EL (cell line): Measurements from ENCODE around the gene NTM.

Experiments
- DNase-seq: peaks from one replicate; pipeline ENCODE4 v3.0.0-alpha.2; 2016

NTM gene

DNA sequence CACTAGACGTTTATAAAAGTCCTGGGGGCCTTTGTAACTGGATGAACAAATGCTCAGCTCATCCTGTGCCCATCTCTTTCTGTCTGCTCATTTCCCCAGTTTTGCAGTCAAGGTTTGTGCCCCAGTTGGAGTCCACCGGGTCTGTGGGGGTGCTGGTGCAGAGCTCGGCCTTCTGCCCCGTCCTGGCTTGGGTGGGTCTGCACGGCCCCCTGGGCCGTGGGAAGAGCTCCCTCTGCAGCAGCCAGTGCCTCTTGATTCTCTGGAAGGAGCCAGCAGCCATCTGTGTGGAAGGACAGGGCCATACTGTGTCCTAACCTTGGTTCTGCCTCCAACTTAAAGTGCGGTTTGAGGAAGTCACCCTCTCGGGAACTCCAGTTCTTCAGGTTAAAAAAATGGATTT, 140.2 kb downstream of the NTM start:
- no peak for DNase-seq

DNA sequence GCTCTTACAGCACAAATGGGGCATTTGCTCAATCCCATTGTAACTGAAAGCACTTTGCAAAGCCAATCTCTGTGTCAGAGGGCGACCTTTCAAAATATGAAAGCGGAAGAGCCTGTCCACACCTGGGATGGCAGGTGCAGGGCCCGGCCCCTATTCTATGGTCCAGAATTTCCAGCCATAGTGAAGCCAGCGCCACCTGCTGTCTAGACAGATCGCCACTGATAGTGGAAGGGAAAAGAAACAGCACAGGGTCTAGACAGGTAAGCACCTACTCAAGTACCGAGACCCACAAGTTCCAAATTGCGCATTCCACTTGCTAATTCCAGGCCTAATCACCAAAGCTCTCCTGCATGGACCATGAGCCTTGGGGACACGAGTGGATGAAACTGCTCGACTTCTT, 141.4 kb downstream of the NTM start:
- DNase-seq: no peak

DNA sequence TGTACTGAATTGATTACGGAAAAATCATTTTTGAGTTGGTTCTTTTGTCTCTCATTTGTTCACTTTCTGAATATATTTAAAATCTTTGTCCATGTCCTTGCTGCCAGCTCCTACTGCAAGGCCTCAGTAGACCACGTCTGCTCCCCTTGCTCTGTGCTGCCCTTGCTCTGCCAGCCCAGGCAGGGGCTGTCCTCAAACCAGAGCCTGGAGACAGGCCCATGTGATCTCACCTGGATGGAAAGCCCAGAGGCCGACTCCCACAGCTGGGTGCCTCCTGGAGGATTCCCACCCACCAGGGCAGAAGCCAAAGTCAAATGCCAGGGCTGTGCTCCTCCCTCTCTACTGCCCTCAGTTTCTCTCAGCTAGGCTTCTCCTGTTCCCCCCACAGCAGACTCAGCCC, 141.8 kb downstream of the NTM start:
- DNase-seq: no peak

DNA sequence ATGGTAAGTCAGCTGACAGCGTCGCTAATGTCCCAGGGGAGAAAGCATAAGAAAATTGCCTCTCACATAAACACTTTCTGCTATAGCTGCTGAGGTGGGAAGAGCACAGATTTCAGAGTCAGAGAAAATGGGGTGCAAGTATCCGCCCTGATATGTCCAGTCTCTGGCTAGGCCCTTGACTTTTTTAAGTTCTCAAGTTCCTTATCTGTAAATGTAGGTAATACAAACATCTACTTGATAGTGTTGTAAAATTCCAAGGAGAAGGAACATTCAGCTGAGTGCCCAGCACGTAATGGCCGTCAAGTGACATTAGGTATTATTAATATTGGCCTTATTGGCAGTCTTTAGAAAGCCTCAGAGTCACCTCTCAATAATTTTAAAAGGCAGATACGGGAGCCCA, 143.6 kb downstream of the NTM start:
- no peak for DNase-seq

DNA sequence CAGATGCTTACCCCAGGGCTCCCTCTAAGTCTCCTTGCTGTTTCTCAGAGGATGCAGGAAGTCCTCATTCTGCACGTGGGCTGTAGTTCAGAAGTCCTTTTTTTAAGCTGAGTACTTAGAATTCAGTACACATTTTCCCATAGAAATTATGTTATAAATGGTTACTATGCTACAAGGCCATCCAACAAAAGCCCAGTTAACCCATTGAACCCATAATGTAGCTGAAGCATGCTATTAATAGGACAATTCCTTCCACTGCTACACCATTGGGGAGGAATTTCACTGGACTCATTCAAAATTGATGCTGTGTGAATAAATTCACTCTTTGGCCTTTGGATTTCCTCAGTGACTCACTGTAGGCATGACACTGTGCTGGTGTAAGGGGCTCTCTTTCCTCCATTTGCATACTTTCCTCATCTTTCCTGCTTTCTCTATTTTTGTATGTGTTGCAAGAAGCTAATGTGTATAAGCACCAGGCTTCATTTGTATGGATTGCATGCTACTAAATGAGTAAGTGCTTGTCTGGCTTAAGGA, 148.0 kb downstream of the NTM start:
- DNase-seq: no peak

DNA sequence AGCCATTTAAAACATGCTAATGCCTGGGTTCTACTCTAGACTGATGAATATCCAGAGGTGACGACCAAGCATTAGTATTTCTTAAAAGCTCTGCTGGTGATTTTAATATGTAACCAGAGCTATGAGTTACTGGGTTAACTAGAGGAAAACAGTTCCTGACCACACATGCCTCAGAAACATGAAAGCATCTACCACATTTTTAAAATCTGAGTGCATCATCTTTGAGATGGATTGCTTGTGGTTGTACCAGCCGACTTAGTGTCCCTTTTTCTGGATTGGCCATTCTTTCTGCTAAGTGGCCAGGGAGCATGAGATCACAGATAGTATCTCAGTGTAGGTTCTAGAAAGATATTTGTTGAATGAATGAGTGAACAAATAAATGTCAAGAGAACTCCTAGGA, 152.4 kb downstream of the NTM start:
- no peak for DNase-seq

DNA sequence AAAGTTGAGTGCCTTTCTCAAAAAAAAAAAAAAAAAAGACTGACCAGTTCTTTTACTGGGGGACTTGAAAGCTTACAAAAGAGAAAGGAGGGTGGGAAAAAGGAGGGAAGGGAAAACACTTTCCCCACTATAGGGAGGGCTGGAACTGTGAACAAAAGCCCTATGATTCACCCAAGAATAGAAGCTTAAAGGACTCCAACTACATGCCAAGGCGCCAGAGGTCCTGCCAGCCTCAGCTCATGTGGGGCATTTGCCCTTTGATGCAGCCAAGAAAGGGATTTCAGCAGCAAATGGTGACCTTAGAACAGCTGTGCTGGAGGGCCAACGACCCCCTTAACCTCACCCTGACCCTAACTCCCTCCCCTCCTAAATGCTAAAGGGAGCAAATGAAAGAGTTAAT, 160.0 kb downstream of the NTM start:
- DNase-seq: no peak

DNA sequence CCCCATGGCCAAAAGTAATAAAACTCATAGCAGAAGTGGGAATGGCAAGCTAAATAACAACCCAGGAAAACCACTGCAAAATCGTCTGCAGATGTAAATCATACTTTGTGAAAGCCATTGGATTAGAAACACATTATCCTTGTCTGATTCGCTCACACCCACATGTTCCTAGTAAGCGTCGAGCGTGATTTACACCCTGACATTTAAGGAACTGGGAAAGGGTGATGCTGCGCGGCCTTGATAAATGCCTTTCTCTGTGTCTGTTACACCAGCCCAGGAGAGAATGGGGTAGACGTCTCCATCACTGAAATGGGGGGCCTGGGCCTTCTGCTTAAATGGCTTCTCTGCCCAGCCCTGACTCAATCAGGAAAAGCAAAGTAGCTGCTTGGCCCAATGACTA, 162.7 kb downstream of the NTM start:
- no peak for DNase-seq

DNA sequence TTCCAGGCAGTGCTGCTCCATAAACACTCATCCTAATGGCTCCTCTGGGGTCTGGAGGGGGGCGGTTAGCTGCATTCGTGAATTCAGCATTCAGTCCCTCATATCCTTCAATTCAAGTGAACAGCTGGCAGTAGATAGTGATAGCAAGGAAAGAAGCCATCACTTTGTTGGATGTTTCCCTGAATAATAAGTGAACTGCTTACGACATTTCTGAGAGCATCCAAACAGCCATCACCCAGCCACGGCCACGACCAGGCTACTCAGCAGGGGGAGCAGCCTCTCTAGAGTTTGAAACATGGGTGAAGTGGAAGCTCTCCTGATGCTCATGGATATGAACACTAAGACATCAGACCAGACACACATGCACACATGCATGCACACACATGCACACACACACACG, 163.6 kb downstream of the NTM start:
- DNase-seq: no peak

DNA sequence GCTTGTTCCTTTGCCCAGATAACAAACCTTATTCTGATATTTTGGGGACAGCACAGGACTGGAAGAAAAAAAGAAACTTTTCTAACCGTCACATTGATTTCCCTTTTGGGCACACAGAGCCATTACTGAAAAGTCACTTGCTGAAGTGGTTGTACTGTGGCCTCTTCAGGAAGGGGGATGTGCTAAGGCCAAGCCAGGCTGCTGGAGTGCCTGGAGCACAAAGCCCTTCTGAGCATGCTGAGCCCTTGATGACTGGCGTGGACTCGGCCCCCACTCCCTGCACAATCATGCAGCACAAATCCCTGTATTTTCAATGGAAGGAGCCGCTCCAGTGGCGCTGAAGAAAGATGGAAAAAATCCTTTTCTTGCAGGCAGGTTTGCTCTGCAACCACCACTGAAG, 164.2 kb downstream of the NTM start:
- DNase-seq: no peak

DNA sequence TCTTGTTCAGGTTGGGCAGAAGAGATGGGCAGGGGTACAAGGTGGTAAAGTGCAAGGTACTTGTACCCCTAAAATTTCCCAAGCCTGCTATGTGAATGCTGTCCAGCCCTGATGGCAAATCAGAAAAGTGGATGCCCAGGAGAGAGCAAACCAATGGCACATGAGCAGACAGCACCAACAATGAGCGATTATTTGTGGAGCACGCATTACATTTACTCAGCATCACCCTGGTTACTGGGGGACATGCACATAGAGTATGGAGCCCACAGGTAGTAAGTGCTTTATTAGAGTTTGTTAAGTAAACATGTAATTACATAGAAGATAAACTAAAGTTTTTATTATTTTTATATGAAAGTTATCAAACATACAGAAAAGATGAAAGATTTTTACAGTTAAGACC, 165.7 kb downstream of the NTM start:
- DNase-seq: no peak

DNA sequence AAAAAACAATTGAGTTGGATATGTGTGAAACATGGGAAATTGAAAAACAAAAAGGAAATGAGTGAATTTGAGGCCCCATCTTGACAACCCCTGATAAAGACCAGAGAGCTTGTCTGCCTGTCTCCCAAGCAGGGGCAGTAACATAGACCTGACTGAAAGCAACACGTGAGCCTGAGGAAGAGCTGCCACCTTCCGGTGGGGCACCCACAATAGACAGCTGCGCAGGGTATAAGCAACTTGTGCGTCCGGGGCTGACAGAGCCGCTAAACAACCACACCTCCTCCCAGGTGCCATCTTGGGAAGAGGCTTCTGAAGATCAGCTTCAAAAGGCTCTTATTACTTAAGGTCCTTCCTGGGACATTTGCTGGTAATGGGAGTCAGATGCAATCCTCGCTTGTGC, 166.8 kb downstream of the NTM start:
- no peak for DNase-seq

DNA sequence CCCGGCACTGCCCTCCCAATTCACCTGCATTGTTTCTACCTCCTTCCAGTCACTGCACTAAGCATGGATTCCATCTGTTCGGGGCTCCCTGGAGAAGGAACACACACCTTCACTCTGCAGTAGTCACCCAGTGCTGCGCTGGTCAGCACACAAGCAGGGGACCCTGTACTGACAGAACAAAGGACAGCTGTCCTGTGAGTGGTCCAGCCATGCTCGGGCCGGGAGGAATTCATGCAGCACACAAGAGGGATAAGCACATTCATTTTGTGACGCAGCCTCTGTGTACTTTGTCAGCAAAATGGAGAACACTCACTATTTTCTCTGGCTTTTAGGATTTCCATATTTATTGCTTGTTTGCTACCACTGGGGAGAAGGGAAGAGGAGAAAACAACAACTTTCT, 167.3 kb downstream of the NTM start:
- no peak for DNase-seq

DNA sequence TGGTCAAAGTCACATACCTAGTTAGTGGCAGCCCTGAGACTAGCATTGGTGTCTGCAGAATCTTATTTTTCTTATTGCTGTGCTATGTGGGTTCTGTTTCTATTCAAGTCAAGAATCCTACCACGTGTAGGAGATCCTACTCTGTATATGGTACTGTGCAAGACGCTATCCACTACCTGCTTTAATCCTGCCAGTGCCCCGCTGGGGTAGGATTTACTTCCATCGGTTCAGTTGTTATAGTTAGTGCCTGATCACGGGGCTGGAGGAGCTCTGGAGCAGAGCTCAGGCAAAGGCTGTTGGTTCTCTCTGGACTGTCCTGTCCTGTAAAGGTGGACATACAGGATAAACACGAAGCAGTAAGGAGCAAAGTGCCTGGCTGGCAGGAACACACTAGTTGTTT, 167.9 kb downstream of the NTM start:
- no peak for DNase-seq

DNA sequence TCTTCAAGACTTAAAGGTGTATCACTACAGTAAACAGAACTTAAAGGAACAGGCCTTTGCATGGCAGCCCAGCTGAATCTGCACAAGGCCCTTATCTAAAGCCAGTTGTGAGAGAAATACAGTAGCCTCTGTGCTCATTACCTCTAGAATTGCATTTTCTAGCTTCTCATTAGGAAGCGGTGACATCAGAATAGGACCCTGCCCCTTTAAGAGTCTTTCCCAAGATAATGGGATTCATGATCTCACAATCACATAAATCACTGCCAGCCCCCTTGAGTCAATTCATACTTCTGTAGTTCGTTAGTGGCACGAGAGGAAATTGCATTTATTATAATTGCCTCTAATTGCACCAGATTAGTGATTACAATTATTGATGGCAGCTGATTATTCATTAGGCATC, 170.3 kb downstream of the NTM start:
- no peak for DNase-seq

DNA sequence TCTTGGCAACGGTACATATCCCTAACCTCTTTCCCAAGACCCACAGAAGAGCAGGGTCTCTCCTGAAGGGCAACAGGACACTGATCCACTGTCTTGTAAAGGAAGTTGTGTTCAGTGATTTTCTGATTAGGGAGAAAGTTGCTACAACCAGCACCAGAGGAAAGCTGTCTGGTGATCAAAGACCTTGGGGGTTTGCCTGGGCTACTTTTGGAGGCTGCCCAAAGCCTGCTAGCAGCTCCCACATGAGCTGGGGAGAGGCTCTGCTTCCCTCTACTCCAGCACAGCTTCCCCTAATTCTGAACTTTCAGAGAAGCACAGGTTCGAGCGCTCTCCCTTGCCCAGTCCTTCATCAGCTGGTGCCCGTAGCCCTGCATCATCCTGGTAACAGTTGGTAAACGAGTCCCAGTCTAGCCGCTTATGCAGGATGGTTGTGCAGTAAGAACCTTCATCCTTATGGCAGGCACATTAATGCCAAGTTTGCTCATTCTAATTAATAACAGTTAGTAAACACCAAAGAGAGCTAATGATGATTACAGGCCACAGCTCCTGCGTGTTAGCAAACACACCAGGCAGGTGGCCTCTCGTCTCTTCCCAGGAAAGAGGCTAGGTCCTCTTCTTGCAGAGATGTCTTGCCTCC, 173.1 kb downstream of the NTM start:
- no peak for DNase-seq

DNA sequence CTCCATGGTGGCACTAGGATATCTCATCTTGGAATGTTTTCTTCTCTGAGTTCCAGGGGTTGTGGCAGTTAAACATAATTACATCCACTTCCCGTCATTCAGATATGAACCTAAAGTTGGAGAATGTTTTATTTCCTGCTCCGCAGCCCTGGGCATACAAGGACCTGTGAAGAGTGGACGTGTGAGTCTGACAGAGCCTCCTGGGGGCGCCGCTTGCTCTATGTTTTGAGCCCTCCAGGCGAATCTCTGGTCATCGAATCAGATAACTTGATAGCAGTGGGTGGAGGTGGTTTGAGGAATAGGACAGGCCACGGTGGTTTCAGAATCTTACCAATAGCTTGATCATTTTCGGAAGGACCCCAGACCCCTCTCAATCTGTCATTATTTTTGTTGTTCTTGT, 174.2 kb downstream of the NTM start:
- DNase-seq: no peak

DNA sequence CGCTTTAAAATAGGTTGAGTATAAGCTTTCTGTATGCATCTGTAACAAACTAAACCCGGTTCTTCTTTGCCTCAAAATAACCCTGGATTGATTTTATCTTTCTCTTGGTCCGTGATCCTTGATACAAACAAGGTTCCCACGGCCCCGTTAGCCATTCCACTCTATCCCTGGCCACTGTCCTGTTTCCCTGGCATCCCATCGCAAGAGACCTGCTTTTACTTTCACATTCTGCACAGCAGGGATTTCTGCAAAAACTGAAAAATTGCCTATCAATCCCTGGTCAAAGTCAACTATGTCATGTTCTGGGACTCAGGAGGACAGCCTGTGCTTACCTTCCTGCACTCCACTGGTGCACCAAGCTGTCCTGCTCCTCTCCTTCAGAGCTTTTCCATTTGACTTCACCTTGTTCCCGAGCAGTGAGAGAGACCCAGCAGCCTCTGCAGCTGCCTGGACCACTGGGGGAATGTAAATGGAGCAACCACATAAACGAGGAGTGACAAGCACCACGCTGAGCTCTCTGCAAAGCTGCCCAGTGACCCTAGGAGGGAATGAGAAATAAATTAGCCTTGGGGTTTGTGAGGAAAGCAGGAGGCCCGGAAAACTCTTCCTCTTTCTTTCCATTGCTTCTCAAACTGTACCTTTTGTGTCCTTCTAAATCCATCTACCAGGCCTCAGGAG, 175.9 kb downstream of the NTM start:
- no peak for DNase-seq

DNA sequence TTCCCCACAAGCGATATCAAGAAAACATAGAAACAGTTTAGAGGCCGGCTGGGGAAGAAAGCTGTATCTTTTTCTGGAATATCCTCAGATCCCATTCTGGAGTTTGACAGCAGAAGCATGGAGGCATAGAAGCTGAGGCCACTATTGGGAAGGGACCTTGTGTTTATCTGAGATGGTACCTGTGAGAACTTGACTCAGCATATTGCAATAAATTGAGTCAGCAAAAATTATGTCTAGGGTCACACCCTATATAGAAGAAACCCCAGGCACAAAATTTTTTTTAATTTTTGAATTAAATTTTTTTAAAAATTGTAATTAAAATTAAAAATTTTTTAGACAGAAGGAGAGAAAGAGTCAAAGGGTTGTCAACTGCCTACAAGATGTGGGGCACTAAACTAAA, 178.7 kb downstream of the NTM start:
- DNase-seq: no peak

DNA sequence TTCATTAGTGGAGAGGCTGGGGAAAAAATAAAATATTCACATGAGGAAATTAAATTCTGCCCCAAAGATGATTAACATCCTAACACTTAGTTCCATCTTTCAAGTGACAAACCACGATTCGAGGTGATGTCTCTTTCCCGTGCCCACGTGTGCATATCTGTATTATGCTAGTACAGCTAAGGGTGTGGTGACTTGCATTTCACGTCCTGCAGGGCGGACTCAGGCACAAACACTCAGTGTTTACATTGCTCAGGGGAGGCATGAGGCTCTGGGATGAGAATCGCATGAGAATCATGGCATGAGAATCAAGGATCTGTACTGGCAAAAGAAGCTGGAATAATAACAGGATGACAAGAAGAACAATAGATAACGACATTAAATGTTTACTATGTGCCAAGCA, 179.4 kb downstream of the NTM start:
- DNase-seq: no peak

DNA sequence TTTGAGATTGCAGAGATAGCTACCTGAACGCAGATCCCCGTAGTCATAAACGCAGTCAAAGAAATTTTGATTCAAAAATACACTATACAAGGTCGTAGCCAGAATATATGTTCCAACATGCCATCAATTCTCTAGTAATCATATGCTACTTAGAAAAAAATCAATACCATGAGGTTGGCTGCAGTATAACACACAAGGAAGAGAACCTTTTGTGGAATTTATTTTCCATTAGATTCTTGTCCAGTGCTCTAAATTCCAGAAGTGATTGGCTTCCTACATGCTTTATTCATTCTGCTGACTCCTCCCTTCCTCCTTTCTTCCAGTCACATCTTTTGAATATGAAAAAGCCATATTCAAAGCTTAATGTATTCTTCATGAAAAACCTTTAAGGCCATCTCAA, 189.9 kb downstream of the NTM start:
- DNase-seq: no peak

DNA sequence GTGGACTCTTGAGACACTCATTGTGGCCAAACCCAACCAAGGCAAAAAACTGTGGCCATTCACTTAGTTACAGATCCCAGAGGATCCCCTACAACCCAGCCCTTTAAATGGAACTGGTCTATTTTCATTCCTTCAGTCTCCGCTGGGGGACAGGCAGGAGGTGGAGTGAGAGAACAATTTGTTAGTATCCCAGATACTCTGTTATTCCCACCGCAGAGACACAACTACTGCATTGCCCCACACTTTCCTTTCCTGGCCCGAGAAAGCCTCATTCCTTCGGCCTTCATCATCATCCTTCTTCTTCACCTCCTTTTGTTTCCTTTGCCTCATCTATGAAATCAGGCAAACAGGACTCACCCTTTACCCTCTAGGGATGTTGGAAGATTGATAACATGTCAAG, 191.1 kb downstream of the NTM start:
- DNase-seq: no peak

DNA sequence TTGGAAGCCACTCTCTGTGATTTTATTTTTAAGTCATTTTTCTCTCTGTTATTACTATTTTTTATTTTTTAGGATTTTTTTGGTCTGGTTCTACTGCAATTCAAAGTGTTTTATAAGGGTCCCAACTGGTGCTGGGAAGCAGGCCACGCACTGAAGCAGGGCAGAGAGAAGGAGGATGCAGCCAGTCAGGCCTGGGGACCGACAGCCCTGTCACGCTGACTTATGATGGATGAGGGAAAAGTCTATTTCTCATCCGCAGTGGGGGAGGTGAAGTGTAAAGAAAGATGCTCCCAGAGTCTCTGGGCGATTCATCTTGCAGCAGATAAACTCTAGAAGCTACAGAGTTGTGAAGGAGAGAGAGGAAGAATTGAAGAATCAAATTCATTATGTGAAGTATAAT, 191.6 kb downstream of the NTM start:
- no peak for DNase-seq

DNA sequence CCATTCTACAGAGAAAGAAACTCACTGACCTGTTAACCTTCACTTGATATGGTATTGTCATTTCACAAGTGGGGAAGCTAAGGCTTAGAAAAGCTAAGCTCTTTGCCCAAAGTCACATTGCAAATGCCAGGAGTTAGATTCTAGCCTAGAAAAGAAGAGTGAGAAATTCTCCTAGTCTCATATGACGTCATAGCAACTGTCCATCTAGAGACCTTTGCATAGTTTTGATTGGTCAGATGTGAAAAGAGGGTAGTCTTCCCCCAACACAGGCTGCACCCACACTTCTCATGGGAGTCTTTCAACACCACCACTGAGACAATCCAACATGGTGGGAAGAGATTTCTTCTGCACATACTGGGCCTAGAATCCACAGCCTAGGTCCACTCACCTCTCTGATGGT, 197.9 kb downstream of the NTM start:
- no peak for DNase-seq

DNA sequence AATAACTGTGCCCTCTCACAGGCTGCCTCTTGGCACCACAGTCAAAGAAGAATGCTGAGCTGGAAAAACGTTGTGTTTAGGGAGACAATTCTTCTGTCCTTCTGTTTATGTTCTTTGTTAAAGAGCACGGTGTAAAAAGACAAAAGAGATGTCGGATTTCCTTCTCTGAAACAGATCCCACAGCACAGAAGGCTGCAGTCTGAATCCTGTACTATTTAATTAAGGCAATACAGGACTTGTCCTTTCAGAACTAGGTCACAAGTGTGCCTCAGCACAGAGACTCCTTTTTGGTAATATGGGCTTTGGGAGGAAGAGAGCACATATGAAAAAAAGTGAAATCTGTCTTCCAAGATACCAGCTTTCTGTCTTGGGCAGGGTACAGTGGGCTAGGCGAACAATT, 201.2 kb downstream of the NTM start:
- no peak for DNase-seq
